ENCODE results near the gene SLAIN1. TPM values are rescaled to one million over a fixed set of nuclear protein-coding genes. Genes with fewer than 3 reads are reported as not detected.

SLAIN1 gene
- polyA plus RNA-seq, 3 donors, result 17.7 to 20.3 (median 19.5) TPM

DNA sequence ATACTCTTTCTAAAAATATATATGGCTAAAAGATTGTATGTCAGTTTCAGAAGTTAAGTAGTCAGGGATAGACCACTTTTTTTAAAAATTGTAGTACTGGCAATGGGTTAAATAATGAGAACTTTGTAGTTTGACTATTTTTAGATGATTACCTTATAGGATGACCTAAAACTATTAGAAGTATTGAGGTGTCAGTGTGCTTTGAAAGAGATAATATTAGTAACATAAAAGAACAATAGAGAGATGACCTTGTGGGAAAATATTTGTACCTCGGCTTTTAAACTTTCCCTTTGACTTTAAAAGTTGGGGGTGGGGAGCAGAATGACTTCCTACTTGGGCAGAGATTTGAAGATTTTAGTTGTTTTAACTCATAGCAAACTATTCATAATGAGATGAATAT is 48.3 kb downstream of the SLAIN1 start:
- DNase-seq, result no peak

DNA sequence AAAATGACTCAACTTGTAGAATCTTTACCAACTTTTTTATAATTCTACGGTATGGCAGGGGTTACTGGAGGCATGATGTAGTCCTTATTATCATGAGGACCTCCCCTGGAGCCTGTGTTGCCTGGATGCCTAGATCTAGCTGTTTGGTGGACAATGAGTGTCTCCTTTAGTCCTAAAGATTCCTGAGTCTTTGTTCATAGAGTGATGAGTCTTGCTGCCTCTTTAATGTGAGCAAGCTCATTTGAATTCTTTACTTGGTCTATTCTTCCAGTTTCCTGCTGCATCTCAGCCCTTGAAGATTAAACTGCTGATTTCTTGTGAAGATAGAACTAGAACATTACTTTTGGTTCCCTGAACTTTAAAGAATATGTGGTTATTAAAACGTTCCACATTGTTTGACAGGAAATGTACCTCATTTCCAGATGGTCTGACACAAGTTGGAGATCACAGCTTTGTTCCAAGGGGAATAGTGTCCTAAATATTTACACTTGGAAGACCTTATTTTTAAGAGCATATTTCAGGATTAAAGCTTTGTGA is 51.9 kb downstream of the SLAIN1 start:
- no peak for DNase-seq

DNA sequence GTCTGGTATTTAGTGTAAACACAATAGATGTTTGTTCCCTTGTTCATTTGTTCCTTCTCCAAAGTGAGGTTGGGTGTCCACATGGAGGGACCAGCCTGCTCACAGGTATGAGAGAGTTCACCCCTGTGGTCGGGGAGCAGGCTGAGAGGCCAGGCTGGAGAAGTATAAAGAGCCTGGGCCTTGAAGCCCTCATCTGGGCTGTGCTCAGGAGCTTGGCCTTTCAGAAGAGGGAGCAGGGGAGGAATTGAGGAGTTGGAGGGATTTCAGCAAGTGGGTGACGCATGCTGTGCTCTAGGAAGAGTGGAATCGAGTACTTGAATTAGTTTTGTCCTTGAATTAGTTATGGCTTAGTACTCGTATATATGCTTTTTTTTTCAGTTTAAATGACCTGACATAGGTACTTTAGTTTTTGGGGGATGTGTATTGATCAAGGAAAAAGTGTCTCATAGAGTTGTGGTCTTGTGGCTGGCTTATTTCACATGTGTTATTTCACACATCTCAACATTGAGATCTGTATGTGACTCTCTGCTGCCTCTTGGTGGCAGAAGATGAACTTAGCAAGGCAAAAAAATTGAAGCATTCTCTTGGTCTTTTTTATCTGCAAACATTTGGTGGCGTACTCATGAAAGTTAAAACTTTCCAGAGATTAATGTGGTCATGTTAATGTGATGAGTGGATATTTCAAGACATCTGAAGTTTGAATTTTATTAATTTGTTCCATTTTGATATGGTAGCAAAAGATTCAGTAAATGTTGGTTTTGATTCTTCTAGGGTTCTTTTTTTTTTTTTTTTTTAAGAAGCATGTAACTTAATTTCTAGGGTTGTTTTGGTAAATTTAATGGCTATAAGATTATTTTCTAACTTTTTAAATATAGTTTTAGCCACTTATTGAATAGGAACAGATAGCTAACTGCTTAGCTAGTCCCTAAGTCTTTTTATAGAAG is 54.3 kb downstream of the SLAIN1 start:
- peak; percentile 52 for DNase-seq

DNA sequence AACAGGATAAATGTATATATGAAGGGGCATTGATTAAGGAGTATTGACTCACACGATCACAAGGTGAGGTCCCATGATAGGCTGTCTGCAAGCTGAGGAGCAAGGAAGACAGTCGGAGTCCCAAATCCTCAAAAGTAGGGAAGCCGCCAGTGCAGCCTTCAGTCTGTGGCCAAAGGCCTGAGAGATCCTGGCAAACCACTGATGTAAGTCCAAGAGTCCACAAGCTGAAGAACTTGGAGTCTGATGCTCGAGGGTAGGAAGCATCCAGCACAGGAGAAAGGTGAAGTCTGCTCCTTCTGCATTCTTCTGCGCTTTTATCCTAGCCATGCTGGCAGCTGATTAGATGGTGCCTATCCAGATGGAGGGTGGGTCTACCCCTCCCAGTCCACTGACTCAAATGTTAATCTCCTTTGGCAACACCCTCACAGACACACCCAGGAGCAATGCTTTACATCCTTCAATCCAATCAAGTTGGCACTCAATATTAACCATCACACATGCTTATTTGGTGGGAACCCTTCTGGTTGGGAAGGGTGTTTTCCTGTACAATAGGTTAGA is 55.1 kb downstream of the SLAIN1 start:
- no peak for DNase-seq

DNA sequence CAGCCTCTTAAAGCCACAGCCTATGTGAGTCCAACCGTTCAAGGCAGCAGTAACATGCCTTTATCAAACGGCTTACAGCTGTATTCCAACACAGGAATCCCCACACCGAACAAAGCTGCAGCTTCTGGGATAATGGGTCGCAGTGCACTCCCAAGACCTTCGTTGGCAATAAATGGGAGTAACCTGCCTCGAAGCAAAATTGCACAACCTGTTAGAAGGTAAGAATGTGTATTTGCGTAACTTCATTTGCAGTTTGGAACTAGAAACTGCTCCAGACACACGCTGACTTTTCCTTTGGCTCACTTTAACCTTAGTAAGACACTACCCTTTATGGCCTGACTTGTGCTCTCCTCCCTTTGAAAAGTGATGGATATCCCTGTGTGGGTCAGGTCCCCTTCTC is 63.4 kb downstream of the SLAIN1 start:
- no peak for DNase-seq

DNA sequence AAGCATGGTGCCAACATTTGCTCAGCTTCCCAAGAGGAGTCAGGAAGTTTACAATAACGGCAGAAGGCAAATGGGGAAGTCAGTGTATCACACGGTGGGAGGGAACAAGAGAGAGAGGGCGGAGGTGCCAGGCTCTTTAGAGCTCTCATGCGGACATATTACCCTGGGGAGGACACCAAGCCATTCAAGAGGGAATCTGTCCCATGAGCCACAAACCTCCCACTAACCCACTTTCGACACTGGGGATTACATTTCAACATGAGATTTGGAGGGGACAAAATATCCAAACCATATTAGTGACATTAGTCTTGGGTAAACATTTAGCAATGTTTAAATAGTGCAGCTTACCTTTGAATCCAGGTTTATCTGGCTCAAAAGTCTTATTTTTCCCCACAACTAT is 69.9 kb downstream of the SLAIN1 start:
- DNase-seq, result no peak

DNA sequence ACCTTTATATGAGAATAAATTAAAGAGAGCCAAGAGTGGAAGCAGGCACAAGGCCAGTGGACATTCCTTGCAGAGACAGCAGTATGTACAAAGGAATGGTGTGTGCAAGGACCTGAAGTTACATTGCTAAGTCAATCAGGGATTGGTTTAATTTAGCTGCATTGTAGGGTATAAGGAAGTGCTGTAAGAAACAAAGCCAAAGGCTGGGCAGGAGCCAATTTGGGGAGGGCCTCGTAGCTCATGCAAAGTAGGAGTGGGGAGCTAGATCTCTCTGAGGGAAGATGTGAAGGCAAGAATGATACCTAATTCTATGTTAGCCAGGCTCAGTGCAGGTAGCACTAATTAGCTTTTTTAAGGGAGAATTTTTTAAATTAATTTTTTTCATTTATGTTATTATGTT is 76.7 kb downstream of the SLAIN1 start:
- no peak for DNase-seq

DNA sequence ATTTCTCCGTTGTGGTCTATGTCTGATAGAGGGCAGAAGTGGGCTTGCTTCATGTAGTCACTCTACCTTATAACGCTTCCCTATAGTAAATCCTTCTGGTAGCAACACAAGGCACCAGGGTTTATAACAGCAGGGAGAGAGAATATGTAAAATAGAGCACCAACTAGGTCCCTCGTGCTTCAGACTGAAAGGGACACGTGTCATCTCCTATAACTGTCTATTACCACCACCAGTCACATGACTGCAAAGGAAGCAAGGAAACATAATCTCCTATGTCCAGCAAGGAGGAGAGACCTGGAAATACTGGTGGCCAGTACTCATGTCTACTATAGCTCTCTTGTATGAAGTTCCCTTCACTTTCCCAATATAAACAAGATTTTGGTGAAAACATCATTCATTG is 79.2 kb downstream of the SLAIN1 start:
- no peak for DNase-seq

DNA sequence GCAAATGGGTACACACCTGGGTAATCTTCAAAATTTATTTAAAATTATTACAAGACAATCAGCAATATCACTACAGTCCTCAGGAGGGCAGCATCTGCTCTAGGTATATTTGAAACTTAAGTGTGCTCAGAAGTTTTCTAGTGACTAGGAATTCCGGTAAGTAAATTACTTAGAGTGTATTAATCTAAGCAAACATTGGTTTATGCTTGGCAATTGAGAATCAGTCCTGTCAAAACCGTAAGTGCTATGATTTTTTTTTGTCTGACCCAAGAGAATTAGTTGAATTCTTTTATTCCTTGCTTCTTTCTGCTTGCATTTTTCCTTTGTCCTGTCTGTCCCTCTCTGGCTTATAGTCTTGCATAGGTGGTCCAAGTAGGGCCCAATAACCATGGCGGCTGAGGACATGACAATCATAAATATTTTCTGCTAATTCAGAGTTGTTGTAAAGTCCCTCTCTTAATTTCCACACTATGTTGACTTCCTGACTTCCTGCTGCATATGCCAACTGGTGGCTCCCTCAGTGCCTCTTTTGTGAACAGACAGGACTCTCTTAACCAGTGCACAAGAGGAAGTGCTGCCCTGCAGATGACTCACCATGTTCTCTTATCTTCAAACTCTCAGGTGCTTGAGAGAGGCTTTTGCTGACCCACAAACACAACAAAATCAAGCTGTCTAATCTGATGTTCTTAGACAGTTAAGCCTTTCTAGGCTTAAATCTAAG is 82.2 kb downstream of the SLAIN1 start:
- DNase-seq, result peak; percentile 65

DNA sequence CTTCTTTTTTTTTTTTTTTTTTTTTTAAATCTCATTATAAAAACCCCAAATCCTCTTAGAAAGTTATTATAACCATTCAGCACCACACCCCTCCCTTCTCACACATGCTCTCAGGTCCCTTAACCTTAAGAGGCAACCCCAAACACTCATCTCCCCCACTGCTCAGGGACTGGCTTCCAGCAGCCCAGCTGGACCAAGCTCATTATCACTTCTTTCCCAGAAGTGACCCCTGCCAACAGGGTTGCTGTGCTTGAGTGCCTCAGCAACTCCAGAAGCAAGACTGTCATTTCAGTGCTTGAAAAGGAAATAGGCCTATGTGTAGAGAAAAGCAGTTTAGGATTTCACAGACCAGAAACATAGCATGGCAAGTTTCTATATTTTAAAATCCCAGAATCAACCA is 84.3 kb downstream of the SLAIN1 start:
- DNase-seq, result peak; percentile 28

DNA sequence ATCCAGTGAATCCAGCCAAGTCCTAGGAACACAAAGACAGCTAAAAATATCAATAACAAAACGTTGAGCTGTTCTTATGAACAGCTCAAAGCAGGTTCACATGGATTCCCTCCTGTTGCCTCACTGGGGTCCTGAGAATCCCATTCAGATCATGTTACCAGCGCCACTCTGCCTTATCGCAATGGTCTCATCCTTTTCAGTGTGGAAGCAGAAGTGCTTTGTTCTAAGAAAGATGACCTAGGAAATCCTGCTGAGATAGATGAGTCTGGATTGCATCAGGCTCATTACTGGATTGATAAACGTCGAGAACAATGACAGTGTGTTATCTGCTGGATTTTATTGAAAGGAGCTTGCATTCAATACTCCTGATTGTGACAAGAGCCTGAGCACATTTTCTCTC is 87.0 kb downstream of the SLAIN1 start:
- no peak for DNase-seq

DNA sequence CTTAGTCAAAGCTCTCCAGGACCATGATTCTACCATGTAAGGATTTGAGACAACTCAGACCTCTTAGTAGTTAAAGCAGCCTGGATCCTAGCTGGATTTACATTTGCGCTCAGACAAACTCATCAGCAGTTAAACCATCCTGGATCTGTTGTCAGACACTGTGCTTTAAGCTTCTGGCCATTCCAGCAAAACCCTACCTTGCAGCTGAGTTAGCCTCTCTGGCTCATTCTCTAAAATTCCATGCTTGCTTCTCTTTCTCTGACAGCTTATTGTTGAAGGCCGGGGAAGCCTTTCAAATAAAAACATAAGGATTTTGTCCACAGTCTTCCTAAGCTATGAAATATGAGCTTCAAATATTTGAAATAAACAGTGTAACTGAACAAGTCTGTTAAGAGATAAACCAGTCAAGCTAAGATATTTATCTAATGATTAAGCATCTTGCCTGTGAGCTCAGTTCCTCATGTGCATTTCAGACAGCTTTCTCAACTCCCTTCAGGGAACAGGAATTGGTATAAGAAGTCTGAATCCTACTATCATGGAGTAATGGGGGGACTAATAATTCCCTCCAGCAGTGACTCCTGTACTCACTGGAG is 89.3 kb downstream of the SLAIN1 start:
- DNase-seq, result peak; percentile 24

DNA sequence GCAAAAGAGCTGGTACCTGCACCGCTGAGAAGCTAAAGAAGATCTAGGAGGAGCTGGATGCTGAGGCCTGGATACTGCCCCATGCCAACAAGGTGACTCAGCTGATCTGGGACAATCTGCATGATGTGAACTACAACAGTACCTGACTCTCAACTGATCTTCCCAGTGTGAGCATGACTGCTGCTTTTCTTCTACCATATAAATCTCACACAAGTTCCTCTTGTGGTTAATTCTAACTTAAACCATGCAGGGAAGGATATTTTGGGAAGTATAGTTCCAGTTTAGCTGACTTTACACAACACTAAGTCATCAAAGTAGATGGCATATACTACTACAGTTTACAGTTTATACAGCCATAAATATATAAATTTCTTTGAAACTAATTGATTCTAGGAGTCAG is 91.9 kb downstream of the SLAIN1 start:
- no peak for DNase-seq

DNA sequence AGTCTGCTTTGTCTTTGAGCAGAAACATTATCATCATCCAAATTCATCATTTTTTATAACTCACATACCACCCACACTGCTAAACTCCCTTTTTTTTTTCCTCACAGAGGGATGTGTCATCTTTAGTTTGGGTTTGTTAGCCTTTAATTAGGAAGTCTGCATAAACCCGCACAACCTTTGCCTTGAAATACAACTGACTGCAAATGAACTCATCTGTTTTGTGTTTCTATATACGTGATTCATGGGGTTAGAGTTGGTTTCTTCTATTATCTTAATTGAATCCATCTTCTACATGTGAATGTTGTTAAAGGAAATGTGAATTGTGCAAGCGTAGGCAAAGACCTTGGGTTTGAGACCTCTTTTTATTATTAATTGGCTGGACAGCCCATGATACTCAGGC is 102.7 kb downstream of the SLAIN1 start:
- peak; percentile 35 for DNase-seq

DNA sequence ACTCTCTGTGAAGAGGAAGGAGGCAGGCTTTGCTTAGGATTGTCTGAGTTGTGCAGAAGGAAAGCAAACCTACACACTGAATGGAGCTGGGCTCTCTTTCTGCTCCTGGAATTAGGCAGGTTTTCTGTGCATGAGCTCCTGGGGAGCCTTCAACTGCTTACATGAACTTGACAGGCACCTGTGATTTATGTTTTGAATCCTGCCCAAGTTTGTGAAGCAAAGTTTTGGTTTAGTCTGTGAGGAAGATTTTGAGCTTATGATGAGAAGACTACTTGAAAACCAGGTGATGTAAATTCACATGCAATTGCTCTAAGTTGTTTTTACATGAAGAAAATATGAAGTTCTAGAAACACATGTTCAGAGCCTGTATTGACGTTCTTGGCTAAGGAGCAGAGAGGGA is 109.0 kb downstream of the SLAIN1 start:
- no peak for DNase-seq

DNA sequence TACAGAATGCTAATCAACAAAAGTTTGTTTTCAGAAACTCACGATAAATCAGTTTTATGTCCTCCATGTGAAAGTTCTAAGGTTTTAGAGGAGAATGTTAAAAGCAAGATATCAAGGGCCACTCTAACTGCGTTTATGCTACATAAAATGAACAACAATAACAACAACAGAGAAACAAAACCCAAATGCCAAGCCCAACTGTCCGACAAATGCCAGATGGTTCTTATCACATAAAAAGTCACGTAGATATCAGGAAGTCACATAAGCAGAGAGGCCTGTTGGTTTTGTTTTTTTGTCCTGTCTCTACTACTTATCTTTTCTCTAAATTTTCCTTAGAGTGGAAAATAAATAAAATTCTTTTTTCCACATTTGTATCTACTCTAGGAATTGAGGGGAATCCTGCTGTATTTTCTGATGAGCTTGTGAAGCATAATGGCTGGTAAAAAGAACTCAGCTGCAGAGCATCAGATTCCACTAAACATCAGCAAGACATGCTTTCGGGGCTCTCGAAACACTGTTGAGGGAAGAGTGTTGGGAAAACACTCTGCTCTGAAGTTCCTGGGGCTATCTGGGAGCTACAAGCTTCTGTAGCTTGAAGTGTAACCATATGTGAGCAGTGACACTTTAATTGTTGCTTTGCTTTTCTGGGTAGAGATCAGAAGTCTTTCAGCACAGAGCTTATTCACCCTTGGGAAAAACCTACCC is 110.1 kb downstream of the SLAIN1 start:
- peak; percentile 68 for DNase-seq

DNA sequence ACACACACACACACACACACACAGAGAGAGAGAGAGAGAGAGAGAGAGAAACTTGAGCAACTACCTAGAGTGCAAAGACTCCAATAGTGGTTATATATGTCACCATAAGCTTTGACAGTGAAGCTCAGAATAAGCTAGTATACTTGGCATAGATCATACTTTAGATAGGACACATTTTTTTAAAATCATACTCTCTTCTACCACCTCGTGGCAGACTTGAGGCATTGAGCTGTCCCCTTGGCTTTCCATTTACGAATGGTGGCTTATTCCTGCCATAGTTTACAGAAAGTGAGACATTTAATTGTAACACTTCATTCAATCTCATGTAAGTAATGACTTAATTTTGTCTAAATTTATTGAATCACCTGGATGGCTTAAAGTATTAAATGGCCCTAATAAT is 112.9 kb downstream of the SLAIN1 start:
- no peak for DNase-seq

DNA sequence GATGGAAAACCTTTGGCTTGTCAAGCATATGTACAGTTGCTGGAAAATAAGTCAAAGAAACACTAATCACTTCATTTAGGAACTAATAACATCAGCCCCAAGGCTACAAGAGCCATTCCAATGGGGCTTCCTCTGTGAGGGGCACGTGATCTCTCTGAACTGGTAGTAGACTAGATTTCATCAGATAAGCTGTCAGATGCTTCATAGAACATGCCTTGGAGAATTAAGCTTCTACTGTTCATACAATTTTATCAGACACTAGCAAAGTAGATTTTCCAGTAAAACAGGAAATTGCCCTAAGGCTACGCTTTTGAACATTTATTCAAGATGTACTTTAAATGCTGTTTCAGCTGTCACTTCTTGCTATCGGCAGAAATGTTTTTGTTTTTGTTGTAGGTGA is 113.4 kb downstream of the SLAIN1 start:
- no peak for DNase-seq

DNA sequence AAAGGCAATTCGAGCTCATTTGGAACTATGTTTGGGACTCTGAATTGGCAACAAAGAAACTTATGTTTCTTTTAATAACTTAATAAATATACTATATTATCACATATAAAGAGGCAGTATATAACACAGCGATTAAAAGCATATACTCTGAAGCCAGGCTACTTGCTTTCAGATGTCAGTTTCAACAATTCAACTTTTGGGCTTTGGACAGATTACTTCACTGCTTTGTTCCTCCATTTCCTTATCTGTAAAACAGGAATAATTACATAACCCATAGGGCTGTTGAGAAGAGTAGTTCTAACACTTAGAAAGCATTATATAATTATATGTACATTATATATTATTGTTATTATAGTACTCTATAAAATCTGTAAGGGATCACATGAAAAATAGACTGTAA is 113.9 kb downstream of the SLAIN1 start:
- DNase-seq, result no peak

DNA sequence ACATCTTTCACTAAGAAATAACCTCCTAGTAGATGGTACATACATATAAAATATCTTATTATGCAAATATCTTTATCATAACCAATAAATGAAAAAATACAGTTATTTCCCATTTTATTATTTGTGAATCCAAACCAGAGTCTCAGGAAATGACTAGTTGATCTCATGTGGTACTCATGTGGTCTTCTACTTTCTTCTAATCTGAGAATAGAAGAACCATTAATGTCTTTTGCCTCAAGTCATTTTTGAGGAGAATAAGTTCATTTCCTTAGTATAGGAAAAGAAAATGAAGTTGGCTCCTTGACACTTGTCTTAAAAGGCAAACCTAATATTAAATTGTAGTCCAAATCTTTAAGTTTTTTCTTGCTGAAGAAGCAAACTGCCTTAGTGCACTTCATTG is 114.5 kb downstream of the SLAIN1 start:
- no peak for DNase-seq

Measured in renal pelvis (tissue), 4 donors.